Osteocyte (in vitro differentiated cells): ENCODE results near the gene NPIPA1. TPM values are rescaled to one million over a fixed set of nuclear protein-coding genes. Genes with fewer than 3 reads are reported as not detected.
"Not testable (repeated sequence)": the region's sequence is repeated elsewhere in the genome, so short reads cannot be mapped to it uniquely, and the experiment has no call there.

Source experiments
- DNase-seq: peaks from one replicate; pipeline ENCODE4 v3.0.0; 2021; ENCODE audit warnings: mixed read lengths; ENCODE audit not compliant: unreplicated experiment; ENCODE audit errors: extremely low spot score
- H3K27ac Mint-ChIP-seq: one replicate; pipeline ENCODE4 v1.8.0; 2021; ENCODE audit warnings: mild to moderate bottlenecking, mixed read lengths; ENCODE audit not compliant: unreplicated experiment
- H3K27me3 Mint-ChIP-seq: one replicate; pipeline ENCODE4 v1.8.0; 2021; ENCODE audit warnings: mixed read lengths; ENCODE audit not compliant: unreplicated experiment
- H3K36me3 Mint-ChIP-seq: one replicate; pipeline ENCODE4 v1.8.0; 2021; ENCODE audit warnings: mixed read lengths; ENCODE audit not compliant: unreplicated experiment
- H3K4me1 Mint-ChIP-seq: one replicate; pipeline ENCODE4 v1.8.0; 2021; ENCODE audit warnings: mixed read lengths; ENCODE audit not compliant: unreplicated experiment
- H3K4me3 Mint-ChIP-seq: one replicate; pipeline ENCODE4 v1.8.0; 2021; ENCODE audit warnings: mild to moderate bottlenecking, moderate library complexity, mixed read lengths; ENCODE audit not compliant: unreplicated experiment
- H3K9me3 Mint-ChIP-seq: one replicate; pipeline ENCODE4 v1.8.0; 2021; ENCODE audit warnings: mixed read lengths; ENCODE audit not compliant: unreplicated experiment
- CTCF ChIP-seq: fragments of 200-600 bp; sonication (generic); IDR thresholded peaks from 2 replicates; pipeline ENCODE4 v1.5.0; 2021; ENCODE audit warnings: antibody characterized with exemption, mild to moderate bottlenecking, moderate library complexity
- long read RNA-seq: library from polyadenylated mRNA; unstranded; transcript quantifications from one replicate; pipeline ENCODE4 v2.0.0, GENCODE V29; 2021
- total RNA-seq: library from RNA; stranded (reverse); gene quantifications from 2 replicates; pipeline ENCODE4 v1.2.1, GENCODE V29; 2021

NPIPA1 gene
- 148 and 176 TPM in 2 replicates for total RNA-seq
- long read RNA-seq, partial matches to known transcripts, result 10 of 20 reads
- long read RNA-seq, other reads (novel, unspliced or antisense), result 10 of 20 reads

GRCh38 chr16:14937143-14937542 is at the start of gene NPIPA1:
Gene NPIPA1 (plus strand): TSS chr16:14937443. CDS start chr16:14937443, 0 bp downstream.
- H3K27me3 Mint-ChIP-seq, H3K4me1 Mint-ChIP-seq, H3K27ac Mint-ChIP-seq, DNase-seq, H3K4me3 Mint-ChIP-seq, H3K36me3 Mint-ChIP-seq, H3K9me3 Mint-ChIP-seq: not testable (repeated sequence)

- not testable (repeated sequence) for H3K4me3 Mint-ChIP-seq, H3K9me3 Mint-ChIP-seq, H3K27ac Mint-ChIP-seq, H3K36me3 Mint-ChIP-seq, DNase-seq, H3K27me3 Mint-ChIP-seq, H3K4me1 Mint-ChIP-seq
These were observed 45.1 kb upstream of the NPIPA1 start for GRCh38 chr16:14892111-14892510.

DNA sequence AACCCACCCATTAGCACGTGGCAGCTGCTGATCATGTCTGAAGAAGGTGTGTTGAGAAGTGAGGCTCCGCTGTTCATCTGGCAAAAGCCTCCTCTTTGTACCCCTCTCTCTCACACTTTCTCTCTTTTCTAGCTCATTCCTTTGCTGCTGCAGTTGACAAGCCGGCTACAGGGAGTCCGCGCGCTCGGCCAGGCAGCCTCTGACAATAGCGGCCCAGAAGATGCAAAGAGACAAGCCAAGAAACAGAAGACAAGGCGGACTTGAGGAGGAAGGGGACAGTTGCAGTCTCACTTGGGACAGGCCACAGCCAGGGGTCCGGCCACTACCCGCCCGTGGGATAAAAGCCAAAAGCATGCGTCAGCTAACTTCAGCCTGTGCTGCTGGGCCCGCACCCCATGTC is 41.9 kb upstream of the NPIPA1 start:
- not testable (repeated sequence) for H3K27ac Mint-ChIP-seq, H3K27me3 Mint-ChIP-seq, H3K9me3 Mint-ChIP-seq, H3K4me3 Mint-ChIP-seq, H3K4me1 Mint-ChIP-seq, H3K36me3 Mint-ChIP-seq
- DNase-seq, result peak; percentile 80

- H3K27me3 Mint-ChIP-seq, H3K9me3 Mint-ChIP-seq, H3K4me1 Mint-ChIP-seq, H3K4me3 Mint-ChIP-seq, H3K27ac Mint-ChIP-seq, H3K36me3 Mint-ChIP-seq: not testable (repeated sequence)
- peak; percentile 85 for DNase-seq
These were observed 41.2 kb upstream of the NPIPA1 start for GRCh38 chr16:14896023-14896422.

DNA sequence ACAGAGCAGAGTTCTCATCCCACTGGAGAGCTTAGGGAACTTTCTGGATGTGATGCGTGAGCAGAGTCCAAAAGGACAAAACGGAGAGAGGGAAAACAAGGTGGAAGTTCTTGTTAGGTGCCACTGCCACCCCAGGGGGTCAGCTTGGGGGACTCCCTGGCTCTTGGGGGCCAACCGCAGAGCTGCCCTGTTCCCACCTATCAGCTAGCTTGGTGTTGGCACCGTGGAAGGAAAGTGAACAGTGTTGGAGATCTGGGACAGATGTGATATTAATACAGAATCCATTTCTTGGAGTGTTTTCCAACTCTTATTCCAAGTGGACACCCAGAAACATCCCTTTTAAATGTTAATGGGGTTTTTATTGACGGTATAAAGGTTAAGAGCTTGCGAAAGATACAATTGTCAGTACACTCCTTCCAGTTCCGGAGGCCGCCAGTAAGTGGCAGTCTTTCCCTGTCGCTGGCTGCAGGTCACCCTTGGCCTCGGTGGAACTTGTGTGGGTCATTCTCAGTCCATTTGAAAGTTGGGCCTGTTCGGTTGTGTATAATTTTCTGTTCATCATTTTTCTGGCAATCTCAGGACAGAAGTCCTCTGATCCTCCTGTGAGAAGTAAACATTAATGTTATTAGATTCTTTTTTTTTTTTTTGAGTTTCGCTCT is 40.1 kb upstream of the NPIPA1 start:
- H3K4me1 Mint-ChIP-seq, H3K27ac Mint-ChIP-seq, H3K36me3 Mint-ChIP-seq, H3K9me3 Mint-ChIP-seq, DNase-seq, H3K27me3 Mint-ChIP-seq, H3K4me3 Mint-ChIP-seq: not testable (repeated sequence)
- TF ChIP-seq CTCF, result peak; percentile 42

GRCh38 chr16:14898162-14898561 is 39.1 kb upstream of the NPIPA1 start:
- H3K27me3 Mint-ChIP-seq, H3K27ac Mint-ChIP-seq, H3K36me3 Mint-ChIP-seq, H3K9me3 Mint-ChIP-seq, H3K4me3 Mint-ChIP-seq, H3K4me1 Mint-ChIP-seq: not testable (repeated sequence)
- peak; percentile 72 for DNase-seq

DNA sequence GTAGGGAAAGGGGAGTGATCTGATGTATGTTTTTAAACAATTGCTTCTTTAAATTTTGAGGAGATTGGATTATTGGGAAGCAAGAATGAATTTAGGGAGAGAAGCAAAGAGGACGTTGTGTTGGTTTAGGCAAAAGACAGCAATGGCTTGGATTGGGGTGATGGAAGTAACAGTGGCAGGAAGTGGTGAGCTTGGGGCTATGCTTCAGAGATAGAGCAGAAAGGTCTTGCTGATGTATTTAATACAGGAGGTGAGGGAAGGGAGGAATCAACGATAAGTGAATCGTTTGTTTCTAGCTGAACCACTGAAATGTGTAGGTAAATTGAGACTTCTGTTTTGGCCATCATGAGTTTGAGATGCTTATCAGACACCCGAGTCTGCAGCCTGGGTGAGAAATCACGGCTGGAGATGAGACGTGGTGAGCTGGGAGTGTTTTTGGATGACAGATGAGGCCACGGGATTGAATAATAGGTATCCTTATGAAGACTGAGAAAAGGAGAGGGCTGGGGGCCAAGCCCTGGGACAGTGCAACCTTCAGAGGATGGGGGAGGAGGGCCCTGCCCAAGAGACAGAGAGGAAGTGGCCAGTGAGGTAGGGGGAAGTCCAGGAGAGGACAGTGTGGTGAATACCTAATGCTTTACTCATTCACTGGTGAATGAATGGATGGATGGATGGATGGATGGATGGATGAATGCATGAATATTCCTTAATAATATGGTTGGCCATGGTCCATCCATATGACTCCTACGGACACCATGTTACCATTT is 33.9 kb upstream of the NPIPA1 start:
- not testable (repeated sequence) for H3K4me1 Mint-ChIP-seq, H3K9me3 Mint-ChIP-seq, H3K4me3 Mint-ChIP-seq, H3K36me3 Mint-ChIP-seq, H3K27ac Mint-ChIP-seq, H3K27me3 Mint-ChIP-seq
- peak; percentile 82 for DNase-seq

DNA sequence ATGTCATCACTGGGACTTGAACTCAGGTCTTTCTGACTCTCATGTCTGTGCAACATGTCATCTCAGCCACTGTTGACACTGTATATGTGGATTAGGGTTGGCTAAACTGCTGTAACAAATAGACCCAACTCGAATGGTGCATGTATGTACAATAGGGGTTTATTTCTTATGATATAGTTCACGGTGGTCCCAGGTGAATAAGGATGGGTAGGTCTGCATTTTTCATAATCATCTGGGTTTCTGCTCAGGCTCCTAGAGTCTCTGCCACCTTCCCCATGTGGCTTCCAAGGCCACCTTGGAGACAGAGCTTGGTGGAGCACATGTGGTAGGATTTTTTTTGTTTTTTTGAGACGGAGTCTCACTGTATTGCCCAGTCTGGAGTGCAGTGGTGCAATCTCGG is 27.5 kb upstream of the NPIPA1 start:
- not testable (repeated sequence) for H3K27ac Mint-ChIP-seq, H3K4me1 Mint-ChIP-seq, H3K9me3 Mint-ChIP-seq, H3K36me3 Mint-ChIP-seq, H3K27me3 Mint-ChIP-seq, H3K4me3 Mint-ChIP-seq
- DNase-seq, result peak; percentile 13

- H3K4me3 Mint-ChIP-seq, H3K27ac Mint-ChIP-seq, H3K4me1 Mint-ChIP-seq, DNase-seq, H3K36me3 Mint-ChIP-seq, H3K27me3 Mint-ChIP-seq, H3K9me3 Mint-ChIP-seq: not testable (repeated sequence)
These were observed 26.2 kb upstream of the NPIPA1 start for GRCh38 chr16:14910833-14911629.

- DNase-seq, result peak; percentile 92
- peak overlapping the region; percentile 63 for H3K27ac Mint-ChIP-seq
- not testable (repeated sequence) for H3K4me1 Mint-ChIP-seq, H3K27me3 Mint-ChIP-seq, H3K9me3 Mint-ChIP-seq, H3K36me3 Mint-ChIP-seq
- H3K4me3 Mint-ChIP-seq, result peak overlapping the region; percentile 80
These were observed 25.3 kb upstream of the NPIPA1 start for GRCh38 chr16:14911954-14912353.

GRCh38 chr16:14912588-14912987 is 24.7 kb upstream of the NPIPA1 start:
- not testable (repeated sequence) for H3K4me3 Mint-ChIP-seq, DNase-seq, H3K36me3 Mint-ChIP-seq, H3K4me1 Mint-ChIP-seq, H3K9me3 Mint-ChIP-seq, H3K27me3 Mint-ChIP-seq, H3K27ac Mint-ChIP-seq
